Measurements from ENCODE around the gene NWD2. TPM values are rescaled to one million over a fixed set of nuclear protein-coding genes. Genes with fewer than 3 reads are reported as not detected.

The NWD2 gene
- total RNA-seq, 2 donors from 2014 or later, result 0.07 to 0.08 TPM

DNA sequence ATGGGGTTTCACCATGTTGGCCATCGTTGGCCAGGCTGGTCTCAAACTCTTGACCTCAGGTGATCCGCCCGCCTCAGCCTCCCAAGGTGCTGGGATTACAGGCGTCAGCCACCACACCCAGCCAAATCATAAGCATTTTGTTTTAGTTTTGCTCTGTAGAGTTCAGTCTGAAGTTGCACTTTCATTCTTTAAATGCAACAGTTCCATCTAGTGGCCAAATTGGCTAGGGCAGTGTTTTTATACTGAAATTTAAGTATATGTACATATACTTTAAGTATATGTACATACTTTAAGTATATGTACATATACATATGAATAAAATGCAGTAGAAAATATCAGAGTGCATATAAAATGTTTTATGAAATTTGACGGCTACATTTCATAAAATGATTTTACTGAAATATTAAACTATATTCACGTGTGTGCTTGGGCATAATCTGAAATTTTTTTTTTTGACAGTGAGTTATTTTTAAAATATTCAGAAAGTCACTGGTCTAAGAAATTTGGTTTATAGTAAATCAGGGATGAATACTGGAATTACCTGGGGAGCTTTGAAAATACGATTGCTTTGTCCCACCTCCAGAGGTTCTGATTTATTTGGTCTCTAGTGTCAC lies 145.5 kb downstream of the NWD2 start:
- Histone ChIP-seq H3K9me3 (no peaks in the 10 kb centered on the region), H3K4me1 (no peaks in the 10 kb centered on the region), H3K27me3 (no peaks in the 10 kb centered on the region), H3K27ac (no peak overlapping the region), H3K4me3 (no peak overlapping the region), H3K36me3 (no peaks in the 10 kb centered on the region)
- TF ChIP-seq, protein P1, sequence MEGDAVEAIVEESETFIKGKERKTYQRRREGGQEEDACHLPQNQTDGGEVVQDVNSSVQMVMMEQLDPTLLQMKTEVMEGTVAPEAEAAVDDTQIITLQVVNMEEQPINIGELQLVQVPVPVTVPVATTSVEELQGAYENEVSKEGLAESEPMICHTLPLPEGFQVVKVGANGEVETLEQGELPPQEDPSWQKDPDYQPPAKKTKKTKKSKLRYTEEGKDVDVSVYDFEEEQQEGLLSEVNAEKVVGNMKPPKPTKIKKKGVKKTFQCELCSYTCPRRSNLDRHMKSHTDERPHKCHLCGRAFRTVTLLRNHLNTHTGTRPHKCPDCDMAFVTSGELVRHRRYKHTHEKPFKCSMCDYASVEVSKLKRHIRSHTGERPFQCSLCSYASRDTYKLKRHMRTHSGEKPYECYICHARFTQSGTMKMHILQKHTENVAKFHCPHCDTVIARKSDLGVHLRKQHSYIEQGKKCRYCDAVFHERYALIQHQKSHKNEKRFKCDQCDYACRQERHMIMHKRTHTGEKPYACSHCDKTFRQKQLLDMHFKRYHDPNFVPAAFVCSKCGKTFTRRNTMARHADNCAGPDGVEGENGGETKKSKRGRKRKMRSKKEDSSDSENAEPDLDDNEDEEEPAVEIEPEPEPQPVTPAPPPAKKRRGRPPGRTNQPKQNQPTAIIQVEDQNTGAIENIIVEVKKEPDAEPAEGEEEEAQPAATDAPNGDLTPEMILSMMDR (IDR thresholded peaks at IDR 0.05), result peak; percentile 62 to 79
- DNase-seq (ENCODE audit: low spot score), result no peak

DNA sequence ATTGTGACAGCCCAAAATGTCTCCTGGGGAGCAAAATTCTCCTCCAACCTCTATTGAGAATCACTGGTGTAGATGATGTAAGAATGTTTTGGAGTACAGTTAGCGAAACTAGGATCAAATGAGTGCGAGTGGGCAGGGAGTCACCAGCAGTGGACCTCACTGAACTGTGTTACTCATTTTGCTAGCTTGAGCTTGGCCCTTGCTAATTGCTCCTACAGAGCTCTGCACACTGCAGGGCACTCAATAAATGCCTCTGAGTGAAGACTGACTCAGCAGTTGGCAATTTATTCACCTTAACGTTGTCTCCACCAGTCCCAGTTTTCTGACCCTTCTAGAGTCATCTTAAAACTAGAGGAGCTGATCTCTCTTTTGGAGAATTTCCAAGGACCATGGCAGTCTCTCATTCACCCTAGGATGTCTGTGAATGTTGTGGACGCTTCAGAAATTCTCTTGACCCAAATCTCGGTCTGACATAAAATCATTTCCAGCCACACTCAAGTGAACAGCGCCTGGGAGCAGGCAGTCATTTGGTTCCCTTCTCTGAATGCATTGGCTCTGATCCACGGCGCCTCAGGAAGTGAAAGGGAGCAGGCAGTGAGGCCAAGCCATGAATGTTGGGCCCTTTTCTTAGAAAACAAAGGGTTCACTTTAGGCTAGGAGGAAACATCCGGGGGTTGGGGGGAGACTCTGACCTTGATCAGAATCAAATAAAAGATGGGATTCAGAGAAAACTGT lies 148.1 kb downstream of the NWD2 start:
- H3K4me1 ChIP-seq, result no peaks in the 10 kb centered on the region
- DNase-seq (ENCODE audit: low spot score), result no peak
- H3K27me3 ChIP-seq, result no peaks in the 10 kb centered on the region
- no peaks in the 10 kb centered on the region for H3K9me3 ChIP-seq
- no peak overlapping the region for H3K27ac ChIP-seq
- no peaks in the 10 kb centered on the region for H3K36me3 ChIP-seq
- TF ChIP-seq, protein P1 (IDR thresholded peaks at IDR 0.05), result no peak
- H3K4me3 ChIP-seq, result no peak overlapping the region

DNA sequence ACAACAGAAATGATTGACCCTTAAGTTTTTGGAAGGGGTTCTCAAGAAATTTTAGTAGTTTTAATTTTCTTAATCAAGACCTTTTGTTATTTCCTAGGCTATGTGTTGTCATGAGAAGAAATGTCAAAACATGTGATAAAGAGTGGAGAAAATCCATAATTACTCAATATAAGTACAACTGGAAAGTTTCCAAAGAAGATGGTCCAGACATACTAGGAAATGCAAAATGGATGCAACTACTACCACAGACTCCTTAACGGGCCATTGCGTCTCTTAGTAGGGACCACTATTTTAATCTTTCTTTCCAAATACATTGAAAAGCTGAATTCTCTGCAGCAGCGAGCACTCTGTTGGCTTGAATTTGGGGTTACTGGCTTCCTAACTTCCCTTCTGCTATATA lies 148.8 kb downstream of the NWD2 start:
- no peak for DNase-seq (ENCODE audit: low spot score)
- TF ChIP-seq, protein P1 (IDR thresholded peaks at IDR 0.05), result no peak

DNA sequence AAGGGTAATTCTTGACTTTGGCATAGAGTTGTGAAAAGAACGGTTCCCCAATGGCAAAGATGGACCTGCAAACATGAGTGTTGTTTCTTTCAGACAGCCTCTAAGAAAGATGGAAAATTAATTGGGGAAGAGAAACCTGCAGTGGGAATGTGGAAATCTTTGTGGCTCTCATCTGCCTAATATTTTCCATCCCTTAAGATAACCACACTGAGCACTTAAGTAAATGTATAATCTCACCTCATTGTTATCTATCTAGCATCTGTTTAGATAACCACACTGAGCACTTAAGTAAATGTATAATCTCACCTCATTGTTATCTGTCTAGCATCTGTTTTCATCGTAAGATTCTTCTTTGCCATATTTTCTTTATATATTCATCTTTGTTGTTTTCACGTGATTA lies 149.3 kb downstream of the NWD2 start:
- Histone ChIP-seq H3K27ac (no peak overlapping the region), H3K27me3 (no peaks in the 10 kb centered on the region), H3K36me3 (no peaks in the 10 kb centered on the region), H3K4me1 (no peaks in the 10 kb centered on the region), H3K4me3 (no peak overlapping the region), H3K9me3 (no peaks in the 10 kb centered on the region)
- TF ChIP-seq, protein P1 (IDR thresholded peaks at IDR 0.05), result no peak
- DNase-seq (ENCODE audit: low spot score), result no peak

More for the DNA sequence above, 148.8 kb downstream of the NWD2 start:
- no peaks in the 10 kb centered on the region for H3K4me1 ChIP-seq
- no peak overlapping the region for H3K27ac ChIP-seq
- no peaks in the 10 kb centered on the region for H3K27me3 ChIP-seq
- no peak overlapping the region for H3K4me3 ChIP-seq
- no peaks in the 10 kb centered on the region for H3K36me3 ChIP-seq
- H3K9me3 ChIP-seq, result no peaks in the 10 kb centered on the region

DNA sequence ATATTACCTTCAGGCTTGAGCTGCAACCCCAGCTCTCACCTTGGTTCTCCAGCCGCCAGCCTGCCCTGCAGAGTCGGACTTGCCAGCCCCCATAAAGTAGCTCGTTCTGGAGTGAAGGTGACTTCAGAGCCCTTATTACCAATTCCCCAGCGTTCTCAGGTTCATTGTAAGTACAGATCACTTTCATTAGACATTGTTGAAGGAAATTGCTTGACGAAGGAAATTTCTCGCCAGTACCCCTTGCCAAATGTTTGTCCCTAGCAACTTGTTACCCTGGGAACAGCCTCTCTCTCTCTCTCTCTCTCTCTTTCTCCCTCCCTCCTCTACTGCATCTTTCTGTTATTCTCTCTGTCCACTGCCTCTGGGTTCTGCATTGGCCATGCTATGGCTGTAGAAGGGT lies 153.0 kb downstream of the NWD2 start:
- Histone ChIP-seq H3K27me3 (no peaks in the 10 kb centered on the region), H3K4me1 (no peaks in the 10 kb centered on the region), H3K36me3 (no peaks in the 10 kb centered on the region), H3K9me3 (no peaks in the 10 kb centered on the region), H3K4me3 (no peak overlapping the region), H3K27ac (no peak overlapping the region)
- DNase-seq (ENCODE audit: low spot score), result no peak
- TF ChIP-seq, protein P1 (IDR thresholded peaks at IDR 0.05), result no peak
